H9 (cell line): ENCODE data around the gene DLG5. TPM values are rescaled to one million over a fixed set of nuclear protein-coding genes. Genes with fewer than 3 reads are reported as not detected.

Experiments used
- DNase-seq: peaks from one replicate; pipeline ENCODE4 v3.0.0-alpha.2; 2017
- H2AFZ ChIP-seq: one replicate; pipeline ENCODE4 v1.6.1; 2013; ENCODE audit warnings: mild to moderate bottlenecking, low read length, control low read depth, moderate library complexity
- H2AK5ac ChIP-seq: 2 replicates; pipeline ENCODE4 v1.6.1; 2013; ENCODE audit warnings: low read length, control low read depth, mixed read lengths; ENCODE audit not compliant: insufficient read length
- H2BK120ac ChIP-seq: one replicate; pipeline ENCODE4 v1.6.1; 2013; ENCODE audit warnings: low read depth, mild to moderate bottlenecking, low read length, control low read depth, inconsistent platforms; ENCODE audit not compliant: poor library complexity, severe bottlenecking
- H2BK12ac ChIP-seq: 2 replicates; pipeline ENCODE4 v1.6.1; 2013; ENCODE audit warnings: low read length, control low read depth, mixed read lengths, low read depth; ENCODE audit not compliant: insufficient read length
- H2BK15ac ChIP-seq: 2 replicates; pipeline ENCODE4 v1.6.1; 2013; ENCODE audit warnings: low read depth, low read length, control low read depth
- H2BK20ac ChIP-seq: one replicate; pipeline ENCODE4 v1.6.1; 2013; ENCODE audit warnings: low read depth, mild to moderate bottlenecking, low read length, control low read depth, inconsistent platforms; ENCODE audit not compliant: poor library complexity, severe bottlenecking
- H2BK5ac ChIP-seq: 2 replicates; pipeline ENCODE4 v1.6.1; 2013; ENCODE audit warnings: low read length, control low read depth, mixed read lengths; ENCODE audit not compliant: insufficient read length
- H3K14ac ChIP-seq: 2 replicates; pipeline ENCODE4 v1.6.1; 2013; ENCODE audit warnings: low read length, control low read depth; ENCODE audit not compliant: insufficient read depth
- H3K18ac ChIP-seq: 2 replicates; pipeline ENCODE4 v1.6.1; 2013; ENCODE audit warnings: low read depth, mild to moderate bottlenecking, mixed read lengths, low read length, control low read depth; ENCODE audit not compliant: insufficient read length
- H3K23ac ChIP-seq: 2 replicates; pipeline ENCODE4 v1.6.1; 2013; ENCODE audit warnings: low read length, control low read depth, mixed read lengths, low read depth; ENCODE audit not compliant: insufficient read length
- H3K23me2 ChIP-seq: 2 replicates; pipeline ENCODE4 v1.6.1; 2013; ENCODE audit warnings: low read depth, mild to moderate bottlenecking, mixed read lengths, low read length, control low read depth; ENCODE audit not compliant: insufficient read length, poor library complexity, severe bottlenecking
- H3K27ac ChIP-seq: 2 replicates; pipeline ENCODE4 v1.5.1; 2013; ENCODE audit warnings: low read length, control low read depth, mixed read lengths, low read depth; ENCODE audit not compliant: insufficient read length
- H3K27me3 ChIP-seq: 2 replicates; pipeline ENCODE4 v1.6.1; 2013; ENCODE audit warnings: low read length, control low read depth, inconsistent platforms; ENCODE audit not compliant: insufficient read depth
- H3K4ac ChIP-seq: 2 replicates; pipeline ENCODE4 v1.6.1; 2013; ENCODE audit warnings: low read depth, mild to moderate bottlenecking, control low read depth, inconsistent platforms, low read length, moderate library complexity
- H3K4me1 ChIP-seq: 2 replicates; pipeline ENCODE4 v1.6.1; 2013; ENCODE audit warnings: low read length, control low read depth, inconsistent platforms; ENCODE audit not compliant: insufficient read depth
- H3K4me2 ChIP-seq: 2 replicates; pipeline ENCODE4 v1.6.1; 2013; ENCODE audit warnings: low read length, control low read depth, mixed read lengths; ENCODE audit not compliant: insufficient read length, insufficient read depth
- H3K56ac ChIP-seq: 2 replicates; pipeline ENCODE4 v1.6.1; 2013; ENCODE audit warnings: low read depth, mild to moderate bottlenecking, mixed read lengths, low read length, control low read depth; ENCODE audit not compliant: insufficient read length
- H3K79me1 ChIP-seq: 2 replicates; pipeline ENCODE4 v1.6.1; 2013; ENCODE audit warnings: low read depth, mild to moderate bottlenecking, moderate library complexity, low read length, control low read depth, inconsistent platforms; ENCODE audit not compliant: insufficient read depth, poor library complexity, severe bottlenecking
- H3K79me2 ChIP-seq: 2 replicates; pipeline ENCODE4 v1.6.1; 2013; ENCODE audit warnings: low read length, control low read depth, inconsistent platforms; ENCODE audit not compliant: insufficient read depth
- H3K9ac ChIP-seq: 2 replicates; pipeline ENCODE4 v1.6.1; 2013; ENCODE audit warnings: low read length, control low read depth, mixed read lengths; ENCODE audit not compliant: insufficient read length; ENCODE audit errors: extremely low read depth
- H3K9me3 ChIP-seq: one replicate; pipeline ENCODE4 v1.6.1; 2013; ENCODE audit warnings: low read depth, low read length, inconsistent platforms; ENCODE audit not compliant: control insufficient read depth
- H3T11ph ChIP-seq: one replicate; pipeline ENCODE4 v1.6.1; 2013; ENCODE audit warnings: mild to moderate bottlenecking, low read length, control low read depth, inconsistent platforms
- H4K20me1 ChIP-seq: one replicate; pipeline ENCODE4 v1.6.1; 2013; ENCODE audit not compliant: control insufficient read depth, insufficient read length, insufficient read depth
- H4K5ac ChIP-seq: 2 replicates; pipeline ENCODE4 v1.6.1; 2013; ENCODE audit warnings: low read depth, mild to moderate bottlenecking, mixed read lengths, low read length, control low read depth; ENCODE audit not compliant: insufficient read length
- H4K8ac ChIP-seq: replicated peaks from 2 replicates; pipeline ENCODE4 v1.6.1; 2013; ENCODE audit warnings: low read length, control low read depth, mixed read lengths, low read depth; ENCODE audit not compliant: insufficient read length
- H4K91ac ChIP-seq: 2 replicates; pipeline ENCODE4 v1.6.1; 2013; ENCODE audit warnings: low read depth, mild to moderate bottlenecking, moderate library complexity, mixed read lengths, low read length, control low read depth; ENCODE audit not compliant: insufficient read length
- H3K27ac Mint-ChIP-seq, 3 experiments: 2 replicates in 2 of 3; 3 replicates in 1 of 3; pipeline ENCODE4 v1.8.0; 2020 to 2021; ENCODE audit warnings: mixed read lengths in 3 of 3, mild to moderate bottlenecking in 1 of 3, moderate library complexity in 1 of 3
- H3K27me3 Mint-ChIP-seq: 2 replicates; pipeline ENCODE4 v1.8.0; 2021; ENCODE audit warnings: low read depth, mild to moderate bottlenecking, moderate library complexity, mixed read lengths
- H3K36me3 Mint-ChIP-seq, 3 experiments: 2 replicates in 2 of 3; 3 replicates in 1 of 3; pipeline ENCODE4 v1.8.0; 2020 to 2021; ENCODE audit warnings: low read depth in 3 of 3, mixed read lengths in 3 of 3; ENCODE audit not compliant: insufficient read depth in 1 of 3
- H3K4me1 Mint-ChIP-seq, 2 experiments: 2 replicates each; pipeline ENCODE4 v1.8.0; 2020; ENCODE audit warnings: mixed read lengths in 2 of 2
- H3K4me3 Mint-ChIP-seq, 2 experiments: 2 replicates in 1 of 2; 3 replicates in 1 of 2; pipeline ENCODE4 v1.8.0; 2020 to 2021; ENCODE audit warnings: mild to moderate bottlenecking in 2 of 2, mixed read lengths in 2 of 2, moderate library complexity in 1 of 2
- H3K9me3 Mint-ChIP-seq, 2 experiments: 2 replicates in 1 of 2; 3 replicates in 1 of 2; pipeline ENCODE4 v1.8.0; 2020; ENCODE audit warnings: mild to moderate bottlenecking in 2 of 2, mixed read lengths in 2 of 2, moderate library complexity in 1 of 2
- CTCF ChIP-seq: fragments of 200-600 bp; sonication (generic); conservative IDR thresholded peaks from 3 replicates; pipeline ENCODE4 v1.8.0; 2021; ENCODE audit warnings: antibody characterized with exemption, mild to moderate bottlenecking
- WGBS: extraction: QIAGEN DNeasy Blood & Tissue Kit; methylation state at CpG from one replicate; pipeline ENCODE4 v1.1.7; 2013; ENCODE audit warnings: missing lambda C conversion rate, low lambda C conversion rate, mixed read lengths; ENCODE audit not compliant: insufficient read length; ENCODE audit errors: extremely low coverage; 5-methylcytosine and 5-hydroxymethylcytosine counted together
- total RNA-seq: library from RNA; stranded (reverse); gene quantifications from 2 replicates; pipeline ENCODE4 v1.2.1, GENCODE V29; 2021

DLG5 gene
- total RNA-seq, 1 experiment from 2014 or later, result 67.4 TPM

GRCh38 chr10:77959887-77960455 lies 33.4 kb upstream of the DLG5 start:
- Mint-ChIP-seq H3K27ac (no peak overlapping the region), H3K36me3 (peaks cover 12 to 16% (median 15%) of the 10 kb centered on the region in 3 experiments), H3K4me1 (peaks cover 10% of the 10 kb centered on the region in 2 experiments), H3K4me3 (no peak overlapping the region), H3K9me3 (peaks cover 16 to 17% of the 10 kb centered on the region in 2 experiments), H3K27me3 (no peaks in the 10 kb centered on the region)
- no peak overlapping the region for H3K56ac ChIP-seq
- H4K91ac ChIP-seq, result no peak overlapping the region
- H3T11ph ChIP-seq, result no peak overlapping the region
- no peak overlapping the region for H2BK120ac ChIP-seq
- no peak overlapping the region for H3K18ac ChIP-seq
- H2BK20ac ChIP-seq, result no peak overlapping the region
- H3K79me1 ChIP-seq, result no peaks in the 10 kb centered on the region
- H3K23ac ChIP-seq, result no peak overlapping the region
- H4K8ac ChIP-seq, result no peak overlapping the region
- no peaks in the 10 kb centered on the region for H3K79me2 ChIP-seq
- H2BK12ac ChIP-seq, result no peak overlapping the region
- no peak overlapping the region for H4K5ac ChIP-seq
- DNase-seq, result no peak
- H3K4me1 ChIP-seq, result no peaks in the 10 kb centered on the region
- H2AK5ac ChIP-seq, result no peak overlapping the region
- H3K23me2 ChIP-seq, result no peaks in the 10 kb centered on the region
- peak; percentile 39; the same call in 2 of the 3 replicates for TF ChIP-seq CTCF
- H3K4ac ChIP-seq, result no peak overlapping the region
- H3K27me3 ChIP-seq, result no peaks in the 10 kb centered on the region
- H2AFZ ChIP-seq, result no peak overlapping the region
- no peak overlapping the region for H2BK5ac ChIP-seq
- peaks cover 14% of the 10 kb centered on the region for H3K9me3 ChIP-seq
- no peak overlapping the region for H3K9ac ChIP-seq
- H2BK15ac ChIP-seq, result no peak overlapping the region
- no peak overlapping the region for H3K27ac ChIP-seq
- no peak overlapping the region for H3K14ac ChIP-seq
- no peaks in the 10 kb centered on the region for H4K20me1 ChIP-seq
- no peak overlapping the region for H3K4me2 ChIP-seq
- no CpG with 5 or more reads among the region's 8 CpGs for WGBS
